Transverse colon (tissue), 4 donors: ENCODE results near the gene KCNQ2.

Source experiments
- CTCF ChIP-seq, 5 experiments: fragments of 200-600 bp in 3 of 5; fragments of 450-650 bp in 2 of 5; sonication (generic) in 3 of 5; IDR thresholded peaks; 1 replicate in 2 of 5; 2 replicates in 3 of 5; pipeline ENCODE4 v1.5.1; 2016 to 2017; ENCODE audit warnings: antibody characterized with exemption in 5 of 5, inconsistent platforms in 3 of 5, mild to moderate bottlenecking in 2 of 5, moderate library complexity in 1 of 5
- EP300 ChIP-seq: sonication (generic); formaldehyde crosslinking; IDR thresholded peaks from one replicate; pipeline ENCODE4 v1.6.1; 2017; ENCODE audit warnings: antibody characterized with exemption, low read depth
- POLR2A ChIP-seq: fragments of 450-650 bp; IDR thresholded peaks from one replicate; pipeline ENCODE4 v1.6.1; 2016; ENCODE audit warnings: antibody characterized with exemption, mild to moderate bottlenecking, moderate library complexity
- POLR2AphosphoS5 ChIP-seq, 3 donors: sonication (generic); formaldehyde crosslinking; IDR thresholded peaks; one replicate each; pipeline ENCODE4 v1.6.1; 2016; ENCODE audit warnings: antibody characterized with exemption in 3 of 3

- TF ChIP-seq CTCF (IDR thresholded peaks at IDR 0.05) (no peak), EP300 (no peak), POLR2A (no peak), POLR2AphosphoS5 (IDR thresholded peaks at IDR 0.05) (no peak)
Observed at GRCh38 chr20:63472862-63473390, 471 bp upstream of the KCNQ2 start.
